Heart right ventricle (tissue), 16 donors: ENCODE data around the gene TAS1R2. TPM values are rescaled to one million over a fixed set of nuclear protein-coding genes. Genes with fewer than 3 reads are reported as not detected.
"Not testable (repeated sequence)": the region's sequence is repeated elsewhere in the genome, so short reads cannot be mapped to it uniquely, and the experiment has no call there.

ENCODE experiments used
- ATAC-seq, 8 donors: fragments of 200-7000 bp; cut with Tn5 transposase; one replicate each; pipeline ENCODE4 v1.9.1; 2020; ENCODE audit warnings: mild to moderate bottlenecking in 8 of 8, moderate library complexity in 8 of 8, moderate number of reproducible peaks in 1 of 8
- DNase-seq, 2 donors: peaks; one replicate each; pipeline ENCODE4 v3.0.0-alpha.2; 2020
- H3K27ac ChIP-seq, 10 donors: fragments of 200-600 bp; sonication (generic) in 2 of 10; one replicate each; pipeline versions ENCODE4 v1.5.0 to v1.8.0; 2020 to 2022; ENCODE audit warnings: mild to moderate bottlenecking in 3 of 10
- H3K27me3 ChIP-seq, 7 donors: fragments of 200-600 bp; one replicate each; pipeline ENCODE4 v1.8.0; 2021 to 2022; ENCODE audit warnings: mild to moderate bottlenecking in 2 of 7
- H3K36me3 ChIP-seq, 9 donors: fragments of 200-600 bp; sonication (generic) in 1 of 9; one replicate each; pipeline versions ENCODE4 v1.5.0 to v1.8.0; 2020 to 2022; ENCODE audit warnings: mild to moderate bottlenecking in 2 of 9
- H3K4me1 ChIP-seq, 9 donors: fragments of 200-600 bp; sonication (generic) in 1 of 9; one replicate each; pipeline versions ENCODE4 v1.5.0 to v1.8.0; 2020 to 2022; ENCODE audit warnings: mild to moderate bottlenecking in 4 of 9
- H3K4me3 ChIP-seq, 10 donors: fragments of 200-600 bp; sonication (generic) in 2 of 10; one replicate each; pipeline versions ENCODE4 v1.5.0 to v1.8.0; 2020 to 2022; ENCODE audit warnings: mild to moderate bottlenecking in 7 of 10, moderate library complexity in 2 of 10
- H3K9me3 ChIP-seq, 11 donors: fragments of 200-600 bp in 10 of 11; sonication (generic) in 2 of 11; one replicate each; pipeline versions ENCODE4 v1.5.0 to v1.8.0; 2013 to 2022; ENCODE audit warnings: mild to moderate bottlenecking in 2 of 11, control low read depth in 1 of 11, moderate library complexity in 1 of 11
- WGBS, 2 donors: extraction: QIAGEN DNeasy Blood & Tissue Kit; methylation state at CpG; one replicate each; pipeline ENCODE4 v1.1.7; 2013; ENCODE audit warnings: inconsistent platforms in 1 of 2; 5-methylcytosine and 5-hydroxymethylcytosine counted together
- intact Hi-C, 10 donors: fragments of 100-400 bp; cut with DNase I; formaldehyde crosslinking; loops; one replicate each; pipeline versions ENCODE4 v1.11.1 to v1.14.2; 2022
- polyA plus RNA-seq, 2 donors: library from polyadenylated mRNA; stranded (reverse); fragments of 200-250 nt; gene quantifications; one replicate each; pipeline ENCODE4 v1.2.3, GENCODE V29; 2013
- total RNA-seq, 10 donors: library from RNA; stranded (reverse); fragmentation: NEBNext Ultra II Directional in 3 of 10; extraction: Animal tissue kit (Norgen Biotek cat#: 25700) in 3 of 10; gene quantifications; one replicate each; pipeline versions ENCODE4 v1.2.1 to v1.2.4, GENCODE V29; 2021 to 2023
- TF ChIP-seq, protein P1 (sequence below), 9 donors: fragments of 200-600 bp; sonication (generic) in 2 of 9; IDR thresholded peaks; one replicate each; pipeline versions ENCODE4 v1.5.0 to v1.8.0; 2021 to 2022; ENCODE audit warnings: antibody characterized with exemption in 9 of 9, mild to moderate bottlenecking in 5 of 9, moderate library complexity in 1 of 9
- donor health status: Arrhythmogenic right ventricular cardiomyopathy.
- donor health status: ischemic (EF 13 %, LVEDD 7.1; RV severe dilation, severe dysfunction).
- donor health status: healthy with polysubstance abuse.
- donor health status: DM: no; HTN: yes; CAD: no.
- donor health status: DM: no; HTN: no; CAD: no.
- donor health status: ischemic (EF 25% LVEDD 6.9; RV normal size, moderate dysfunction).
- donor health status: ischemic (EF 25% LVEDD 5.7; RV mildly dilated, moderate dysfunction).
- donor health status: healthy.
- donor health status: DM: yes; HTN: yes; CAD: no.
- donor health status: Ischemic cardiomyopathy.
- donor health status: ischemic (EF 35%, LVEDD 5.7; RV mildly dilated, moderate dysfunction).
- donor health status: nonischemic (EF 11% LVEDD 7.7; RV severe dilation, severe dysfunction).
- donor health status: DM: yes; HTN: yes; CAD: no.
- donor health status: PGD.
- donor health status: ischemic (EF 29% LVEDD 5.4; RV normal size, mild dysfunction).
- donor health status: nonischemic (EF 23%, LVEDD 6.1; RV moderate dilation, normal function).

TAS1R2 gene
- total and polyA plus RNA-seq, 12 donors = not detected

DNA sequence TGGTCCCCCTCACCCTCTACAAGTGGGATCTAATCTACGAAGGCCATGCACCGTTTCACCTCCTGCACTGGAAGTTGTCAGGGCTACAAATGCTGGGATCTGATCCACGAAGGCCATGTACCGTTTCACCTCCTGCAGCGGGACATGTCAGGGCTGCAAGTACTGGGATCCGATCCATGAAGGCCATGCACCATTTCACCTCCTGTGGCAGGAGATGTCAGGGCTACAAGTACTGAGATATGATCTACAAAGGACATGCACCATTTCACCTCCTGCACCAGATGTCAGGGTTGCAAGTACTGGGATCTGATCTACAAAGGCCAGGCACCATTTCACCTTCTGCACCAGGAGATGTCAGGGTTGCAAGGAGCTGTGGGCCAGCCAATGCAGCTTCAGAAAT is 35.9 kb upstream of the TAS1R2 start:
- H3K9me3 ChIP-seq = no peaks in the 10 kb centered on the region
- DNase-seq (no peak), ATAC-seq (no peak)
- no peak overlapping the region for H3K4me3 ChIP-seq
- TF ChIP-seq, protein P1, sequence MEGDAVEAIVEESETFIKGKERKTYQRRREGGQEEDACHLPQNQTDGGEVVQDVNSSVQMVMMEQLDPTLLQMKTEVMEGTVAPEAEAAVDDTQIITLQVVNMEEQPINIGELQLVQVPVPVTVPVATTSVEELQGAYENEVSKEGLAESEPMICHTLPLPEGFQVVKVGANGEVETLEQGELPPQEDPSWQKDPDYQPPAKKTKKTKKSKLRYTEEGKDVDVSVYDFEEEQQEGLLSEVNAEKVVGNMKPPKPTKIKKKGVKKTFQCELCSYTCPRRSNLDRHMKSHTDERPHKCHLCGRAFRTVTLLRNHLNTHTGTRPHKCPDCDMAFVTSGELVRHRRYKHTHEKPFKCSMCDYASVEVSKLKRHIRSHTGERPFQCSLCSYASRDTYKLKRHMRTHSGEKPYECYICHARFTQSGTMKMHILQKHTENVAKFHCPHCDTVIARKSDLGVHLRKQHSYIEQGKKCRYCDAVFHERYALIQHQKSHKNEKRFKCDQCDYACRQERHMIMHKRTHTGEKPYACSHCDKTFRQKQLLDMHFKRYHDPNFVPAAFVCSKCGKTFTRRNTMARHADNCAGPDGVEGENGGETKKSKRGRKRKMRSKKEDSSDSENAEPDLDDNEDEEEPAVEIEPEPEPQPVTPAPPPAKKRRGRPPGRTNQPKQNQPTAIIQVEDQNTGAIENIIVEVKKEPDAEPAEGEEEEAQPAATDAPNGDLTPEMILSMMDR (IDR thresholded peaks at IDR 0.05) = no peak
- peaks cover 0 to 10% (median 0%) of the 10 kb centered on the region in 9 donors for H3K36me3 ChIP-seq
- intact Hi-C loops = no loop called here
- H3K27ac ChIP-seq = no peak overlapping the region
- peaks cover 0 to 37% (median 7%) of the 10 kb centered on the region in 9 donors for H3K4me1 ChIP-seq
- H3K27me3 ChIP-seq = no peaks in the 10 kb centered on the region
- WGBS, 2 donors = 81 to 86% methylated on average over 6 of the region's 6 CpGs

DNA sequence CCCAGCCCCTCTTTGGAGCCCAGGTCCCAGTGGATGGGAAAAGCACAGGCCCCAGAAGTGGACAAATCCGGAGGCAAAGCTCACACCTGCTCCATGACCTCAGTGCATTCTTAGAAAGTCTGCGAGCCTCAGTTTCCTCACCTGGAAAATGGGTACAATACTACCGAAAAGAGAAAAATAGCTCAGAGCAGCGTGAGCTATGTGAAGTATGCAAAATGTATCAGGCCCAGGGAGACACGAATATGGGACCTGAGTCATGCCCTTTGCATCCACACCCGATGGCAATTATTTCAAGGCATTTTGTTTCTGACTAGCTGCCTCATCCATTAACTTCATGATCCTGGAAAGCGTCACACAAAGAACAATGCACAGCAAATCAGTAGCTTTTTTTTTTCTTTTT is 33.7 kb upstream of the TAS1R2 start:
- no peak overlapping the region for H3K27ac ChIP-seq
- no peak for ATAC-seq
- no peaks in the 10 kb centered on the region for H3K27me3 ChIP-seq
- no peak for DNase-seq
- intact Hi-C loops = no loop called here
- no peaks in the 10 kb centered on the region for H3K9me3 ChIP-seq
- no peak overlapping the region for H3K4me3 ChIP-seq
- TF ChIP-seq, protein P1 (IDR thresholded peaks at IDR 0.05) = no peak
- 94 to 97% methylated on average over 7 of the region's 7 CpGs for WGBS, 2 donors
- peaks cover 0 to 37% (median 7%) of the 10 kb centered on the region in 9 donors for H3K4me1 ChIP-seq
- peaks cover 0 to 18% (median 0%) of the 10 kb centered on the region in 9 donors for H3K36me3 ChIP-seq

DNA sequence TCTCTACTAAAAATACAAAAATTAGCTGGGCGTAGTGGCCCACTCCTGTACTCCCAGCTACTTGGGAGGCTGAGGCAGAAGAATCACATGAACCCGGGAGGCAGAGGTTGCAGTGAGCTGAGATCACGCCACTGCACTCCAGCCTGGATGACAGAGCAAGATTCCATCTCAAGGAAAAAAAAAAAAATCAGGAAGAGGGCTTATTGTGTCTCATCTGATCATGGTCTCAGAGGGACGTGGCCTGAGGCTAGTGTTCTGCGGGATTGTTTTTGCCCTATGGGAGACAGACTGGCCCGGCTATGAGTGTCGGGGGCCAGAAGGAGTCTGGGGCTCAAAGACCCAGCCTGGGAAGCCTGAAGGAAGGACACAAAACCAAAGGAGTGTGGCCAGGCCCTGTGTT is 32.4 kb upstream of the TAS1R2 start:
- WGBS, 2 donors = 73 to 76% methylated on average over 7 of the region's 7 CpGs
- Histone ChIP-seq H3K4me1 (peaks cover 0 to 37% (median 7%) of the 10 kb centered on the region in 9 donors), H3K36me3 (peaks cover 0 to 13% (median 0%) of the 10 kb centered on the region in 9 donors)
- H3K9me3 ChIP-seq, H3K4me3 ChIP-seq, H3K27me3 ChIP-seq, H3K27ac ChIP-seq, DNase-seq, intact Hi-C loops: not testable (repeated sequence)
- peak in 1 of 8 donors; percentile 13 for ATAC-seq

DNA sequence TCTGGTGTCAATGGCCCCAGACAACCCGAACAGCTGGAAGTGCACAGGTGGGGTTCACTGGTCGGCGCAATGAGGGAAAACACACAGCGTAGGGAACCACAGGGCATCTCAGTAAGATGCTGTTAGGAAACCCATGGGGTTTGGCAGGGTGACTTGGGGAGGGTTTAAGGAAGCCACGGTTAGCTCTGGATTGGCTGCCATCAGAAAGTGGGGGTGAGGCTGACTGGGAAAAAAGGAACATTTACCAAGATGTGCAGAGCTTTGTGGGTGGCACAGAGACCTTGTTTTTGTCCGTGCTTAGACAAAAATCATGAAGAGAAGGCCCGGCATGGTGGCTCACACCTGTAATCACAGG is 31.9 kb upstream of the TAS1R2 start:
- Histone ChIP-seq H3K27ac (no peak overlapping the region), H3K27me3 (no peaks in the 10 kb centered on the region), H3K4me1 (peaks cover 0 to 37% (median 7%) of the 10 kb centered on the region in 9 donors), H3K36me3 (peaks cover 0 to 13% (median 0%) of the 10 kb centered on the region in 9 donors), H3K4me3 (no peak overlapping the region), H3K9me3 (no peaks in the 10 kb centered on the region)
- 92 to 93% methylated on average over 7 of the region's 7 CpGs for WGBS, 2 donors
- no peak for ATAC-seq
- intact Hi-C loops = no loop called here
- DNase-seq = no peak
- TF ChIP-seq, protein P1 (IDR thresholded peaks at IDR 0.05) = no peak

DNA sequence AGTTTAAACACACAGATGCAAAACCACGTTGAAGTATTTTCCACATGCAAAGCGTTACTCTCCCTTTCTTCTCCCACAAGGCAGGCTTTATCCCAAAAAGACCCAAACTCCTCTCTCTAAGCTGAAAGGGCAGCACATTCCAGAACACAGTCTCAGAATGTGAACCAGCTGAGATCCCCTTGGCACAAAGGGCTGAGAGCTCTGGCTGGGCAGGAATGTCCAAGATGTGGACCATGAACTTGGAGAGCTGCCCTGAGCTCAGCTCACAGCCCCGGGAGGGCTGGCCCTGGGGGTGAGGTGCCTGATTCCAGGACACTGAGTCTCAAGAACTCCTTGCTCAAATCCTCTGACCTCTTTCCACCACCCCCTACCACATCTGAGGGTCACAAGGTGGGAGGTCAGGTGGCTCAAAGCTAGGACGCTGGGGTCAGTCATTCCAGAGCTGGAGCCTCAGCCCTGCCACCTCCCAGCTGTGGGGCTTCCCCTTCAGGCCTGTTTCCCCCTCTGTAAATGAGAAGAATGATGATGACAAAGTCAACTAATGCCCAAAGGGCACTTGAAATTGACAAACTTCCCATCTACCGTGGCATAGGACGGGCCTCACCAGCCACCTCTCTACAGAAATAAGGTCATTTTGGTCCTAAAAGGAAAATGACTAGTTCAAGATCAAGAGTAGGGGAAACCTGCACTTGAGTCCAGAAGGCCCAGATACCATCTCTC is 31.4 kb upstream of the TAS1R2 start:
- Histone ChIP-seq H3K27me3 (no peaks in the 10 kb centered on the region), H3K4me3 (no peak overlapping the region), H3K4me1 (peaks cover 0 to 37% (median 7%) of the 10 kb centered on the region in 9 donors), H3K27ac (no peak overlapping the region), H3K9me3 (no peaks in the 10 kb centered on the region), H3K36me3 (peaks cover 0 to 13% (median 0%) of the 10 kb centered on the region in 9 donors)
- no peak for DNase-seq
- ATAC-seq = peak in 1 of 8 donors; percentile 53
- intact Hi-C loops = no loop called here
- TF ChIP-seq, protein P1 (IDR thresholded peaks at IDR 0.05) = no peak
- WGBS, 2 donors = 72 to 73% methylated on average over 6 of the region's 6 CpGs
